ENCODE results near the gene ZNF710. TPM values are rescaled to one million over a fixed set of nuclear protein-coding genes. Genes with fewer than 3 reads are reported as not detected.

Gene ZNF710
- total RNA-seq, 1 donor from 2014 or later = 26.8 TPM

DNA sequence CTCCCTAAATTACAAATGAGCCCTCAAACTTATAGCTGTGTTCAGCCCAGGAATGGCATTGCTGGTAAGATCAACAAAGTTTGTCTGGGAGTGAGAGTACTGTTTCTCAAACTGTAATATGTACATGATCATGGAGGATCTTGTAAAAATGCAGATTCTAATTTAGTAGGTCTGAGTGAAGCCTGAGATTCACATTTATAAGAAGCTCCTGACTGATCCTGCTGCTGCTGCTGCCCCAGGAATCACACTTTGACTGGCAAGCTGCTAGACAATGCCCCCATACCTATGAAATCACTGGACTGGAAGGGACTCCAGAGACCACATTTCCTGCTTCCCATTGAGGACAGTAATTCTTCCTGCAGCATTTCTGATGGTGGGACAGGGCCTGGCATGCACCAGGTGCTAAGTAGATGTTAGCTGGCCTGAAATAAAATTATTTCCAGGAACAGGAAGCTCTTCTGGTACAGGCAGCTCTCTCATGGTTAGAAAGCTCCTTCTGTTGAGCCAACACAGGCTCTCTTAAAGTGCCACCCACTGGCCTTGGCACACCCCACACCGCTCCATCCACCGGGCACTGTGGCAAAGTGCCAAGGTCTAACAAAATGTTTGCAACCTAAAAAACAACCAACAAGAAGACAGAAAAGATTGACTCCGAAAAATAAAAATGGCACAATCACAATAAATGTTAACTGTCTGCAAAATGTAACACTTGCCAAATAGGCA is 36.7 kb upstream of the ZNF710 start:
- no peak overlapping the region for H3K4me3 ChIP-seq (ENCODE audit: low read depth, low read length)
- TF ChIP-seq, protein P1, sequence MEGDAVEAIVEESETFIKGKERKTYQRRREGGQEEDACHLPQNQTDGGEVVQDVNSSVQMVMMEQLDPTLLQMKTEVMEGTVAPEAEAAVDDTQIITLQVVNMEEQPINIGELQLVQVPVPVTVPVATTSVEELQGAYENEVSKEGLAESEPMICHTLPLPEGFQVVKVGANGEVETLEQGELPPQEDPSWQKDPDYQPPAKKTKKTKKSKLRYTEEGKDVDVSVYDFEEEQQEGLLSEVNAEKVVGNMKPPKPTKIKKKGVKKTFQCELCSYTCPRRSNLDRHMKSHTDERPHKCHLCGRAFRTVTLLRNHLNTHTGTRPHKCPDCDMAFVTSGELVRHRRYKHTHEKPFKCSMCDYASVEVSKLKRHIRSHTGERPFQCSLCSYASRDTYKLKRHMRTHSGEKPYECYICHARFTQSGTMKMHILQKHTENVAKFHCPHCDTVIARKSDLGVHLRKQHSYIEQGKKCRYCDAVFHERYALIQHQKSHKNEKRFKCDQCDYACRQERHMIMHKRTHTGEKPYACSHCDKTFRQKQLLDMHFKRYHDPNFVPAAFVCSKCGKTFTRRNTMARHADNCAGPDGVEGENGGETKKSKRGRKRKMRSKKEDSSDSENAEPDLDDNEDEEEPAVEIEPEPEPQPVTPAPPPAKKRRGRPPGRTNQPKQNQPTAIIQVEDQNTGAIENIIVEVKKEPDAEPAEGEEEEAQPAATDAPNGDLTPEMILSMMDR (IDR thresholded peaks at IDR 0.05; ENCODE audit: insufficient read depth, low read length, poor library complexity, severe bottlenecking) = no peak

DNA sequence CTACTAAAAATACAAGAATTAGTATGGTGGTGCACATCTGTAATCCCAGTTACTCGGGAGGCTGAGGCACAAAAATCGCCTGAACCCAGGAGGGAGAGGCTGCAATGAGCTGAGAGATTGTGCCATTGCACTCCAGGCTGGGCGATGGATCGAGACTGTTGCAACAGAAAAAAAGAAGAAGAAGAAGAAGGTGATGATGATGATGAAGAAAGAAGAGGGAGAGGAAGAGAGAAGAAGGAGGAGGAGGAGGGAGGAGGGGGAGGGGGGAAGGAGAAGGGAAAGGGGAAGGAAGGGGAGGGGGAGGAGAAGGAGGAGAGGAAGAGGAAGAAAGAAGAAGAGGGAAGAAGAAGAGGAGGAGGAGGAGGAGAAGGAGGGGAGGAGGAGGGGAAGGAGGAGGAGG is 33.2 kb upstream of the ZNF710 start:
- DNase-seq (ENCODE audit: low read depth) = no peak
- no peaks in the 10 kb centered on the region for H3K27me3 ChIP-seq (ENCODE audit: control insufficient read depth, insufficient read depth, low read length)
- TF ChIP-seq, protein P1 (IDR thresholded peaks at IDR 0.05; ENCODE audit: insufficient read depth, low read length, poor library complexity, severe bottlenecking) = no peak
- no peaks in the 10 kb centered on the region for H3K36me3 ChIP-seq (ENCODE audit: control insufficient read depth, insufficient read depth, low read length)
- H3K4me3 ChIP-seq (ENCODE audit: low read depth, low read length) = no peak overlapping the region

More for the DNA sequence above, 36.7 kb upstream of the ZNF710 start:
- no peaks in the 10 kb centered on the region for H3K27me3 ChIP-seq (ENCODE audit: control insufficient read depth, insufficient read depth, low read length)
- no peaks in the 10 kb centered on the region for H3K36me3 ChIP-seq (ENCODE audit: control insufficient read depth, insufficient read depth, low read length)
- DNase-seq (ENCODE audit: low read depth) = no peak

DNA sequence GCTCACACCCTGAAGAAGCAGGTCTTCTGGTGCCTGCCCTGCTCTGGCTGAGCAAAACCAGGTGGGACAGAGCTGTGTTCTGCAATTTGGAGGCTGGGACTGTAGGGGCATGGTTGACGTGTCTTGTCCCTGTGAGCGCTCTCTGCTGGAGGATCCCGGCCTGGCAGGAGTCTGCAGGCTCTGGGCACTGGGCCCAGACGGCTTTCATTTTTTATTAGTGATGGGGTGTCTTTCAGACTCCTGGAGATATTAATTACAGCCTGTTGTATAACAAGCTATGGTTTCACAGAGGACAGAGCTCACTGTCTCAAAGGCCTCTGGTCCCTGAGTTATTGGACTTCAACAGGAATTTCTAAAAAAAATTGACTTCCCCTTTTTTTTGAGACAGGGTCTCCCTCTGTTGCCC is 29.5 kb upstream of the ZNF710 start:
- TF ChIP-seq, protein P1 (IDR thresholded peaks at IDR 0.05; ENCODE audit: insufficient read depth, low read length, poor library complexity, severe bottlenecking) = peak; percentile 73
- peak; percentile 9 for DNase-seq (ENCODE audit: low read depth)
- no peaks in the 10 kb centered on the region for H3K27me3 ChIP-seq (ENCODE audit: control insufficient read depth, insufficient read depth, low read length)
- no peaks in the 10 kb centered on the region for H3K36me3 ChIP-seq (ENCODE audit: control insufficient read depth, insufficient read depth, low read length)
- no peak overlapping the region for H3K4me3 ChIP-seq (ENCODE audit: low read depth, low read length)

DNA sequence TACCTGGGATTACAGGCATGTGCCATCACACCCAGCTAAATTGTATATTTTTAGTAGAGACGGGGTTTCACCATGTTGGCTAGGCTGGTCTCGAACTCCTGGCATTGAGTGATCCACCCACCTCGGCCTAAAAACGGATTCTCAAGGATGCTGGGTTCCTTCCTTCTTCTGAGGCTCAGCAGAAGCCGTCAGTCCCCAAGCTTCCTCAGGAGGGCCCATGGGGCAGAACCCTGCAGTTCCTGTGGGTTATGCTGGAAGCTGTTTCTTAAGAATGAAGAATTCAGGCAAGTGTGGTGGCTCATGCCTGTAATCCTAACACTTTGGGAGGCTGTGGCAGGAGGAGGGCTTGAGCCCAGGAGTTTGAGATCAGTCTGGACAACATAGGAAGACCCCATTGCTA is 29.0 kb upstream of the ZNF710 start:
- DNase-seq (ENCODE audit: low read depth) = no peak
- TF ChIP-seq, protein P1 (IDR thresholded peaks at IDR 0.05; ENCODE audit: insufficient read depth, low read length, poor library complexity, severe bottlenecking) = no peak

DNA sequence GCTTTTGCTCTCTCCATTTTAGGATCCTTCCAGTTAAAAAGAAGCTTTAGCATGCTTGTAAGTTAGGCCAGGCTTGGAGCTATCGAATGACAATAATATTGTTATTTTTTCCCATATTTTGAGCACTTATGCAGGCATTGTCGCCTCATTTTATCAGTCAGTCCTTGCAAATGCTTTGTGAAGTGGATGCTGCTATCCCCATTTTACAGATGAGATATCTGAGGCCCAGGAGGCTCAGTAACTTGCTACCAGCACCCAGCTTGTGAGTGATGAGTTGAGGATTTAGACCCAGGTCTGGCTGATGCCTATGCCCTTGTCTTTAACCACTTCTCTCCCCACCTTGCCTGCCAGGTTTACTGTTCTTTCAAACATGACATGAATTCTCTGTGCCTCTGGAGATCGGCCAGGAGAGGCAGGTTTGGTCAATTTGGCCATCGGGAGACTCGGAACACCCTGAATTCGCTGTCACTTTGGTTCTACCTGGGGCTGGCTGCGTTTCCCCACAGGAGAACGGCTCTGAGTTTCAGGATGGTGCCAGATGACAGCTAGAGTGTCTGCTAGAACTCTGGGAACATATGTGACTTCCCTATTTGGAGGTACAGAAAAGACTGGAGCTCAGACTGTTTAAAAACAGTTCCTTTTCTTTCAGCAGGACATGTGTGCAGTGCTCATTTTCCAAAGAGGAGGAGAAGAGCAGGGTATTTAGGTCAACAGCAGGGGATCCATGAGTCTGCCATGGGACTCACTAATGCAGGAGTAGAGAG is 25.5 kb upstream of the ZNF710 start:
- no peaks in the 10 kb centered on the region for H3K36me3 ChIP-seq (ENCODE audit: control insufficient read depth, insufficient read depth, low read length)

More for the DNA sequence above, 29.0 kb upstream of the ZNF710 start:
- no peak overlapping the region for H3K4me3 ChIP-seq (ENCODE audit: low read depth, low read length)
- no peaks in the 10 kb centered on the region for H3K27me3 ChIP-seq (ENCODE audit: control insufficient read depth, insufficient read depth, low read length)
- H3K36me3 ChIP-seq (ENCODE audit: control insufficient read depth, insufficient read depth, low read length) = no peaks in the 10 kb centered on the region

More for the DNA sequence above, 25.5 kb upstream of the ZNF710 start:
- DNase-seq (ENCODE audit: low read depth) = no peak
- Histone ChIP-seq H3K4me3 (ENCODE audit: low read depth, low read length) (no peak overlapping the region), H3K27me3 (ENCODE audit: control insufficient read depth, insufficient read depth, low read length) (no peaks in the 10 kb centered on the region)
- TF ChIP-seq, protein P1 (IDR thresholded peaks at IDR 0.05; ENCODE audit: insufficient read depth, low read length, poor library complexity, severe bottlenecking) = no peak
